ENCODE results near the gene GCNT2.

GRCh38 chr6:10588562-10589428, 67.6 kb downstream of the GCNT2 start:
- TF ChIP-seq ZNF274 (IDR thresholded peaks at IDR 0.05; ENCODE audit: low read depth, low read length): no peak
- TF ChIP-seq SUZ12 (IDR thresholded peaks at IDR 0.05; ENCODE audit: extremely low read depth, insufficient read depth, insufficient read length): no peak
- no peak for TF ChIP-seq YY1 (IDR thresholded peaks at IDR 0.05; ENCODE audit: insufficient read depth, insufficient read length)
